ENCODE results near the gene GREB1. TPM values are rescaled to one million over a fixed set of nuclear protein-coding genes. Genes with fewer than 3 reads are reported as not detected.

GREB1 gene
- total and polyA plus RNA-seq, 2 of the 13 experiments (the other 11 are each of a cell fraction or from before 2014, with no cell fraction given): 31.3 to 61.2 TPM

GRCh38 chr2:11582862-11583752 lies 49.3 kb downstream of the GREB1 start (continued):
- TF ChIP-seq ZNF44 (CRISPR knock-in tag; IDR thresholded peaks at IDR 0.05) (0 out of 2 replicates have a peak, but pooled peaks have one; percentile 7), ZKSCAN8 (CRISPR knock-in tag; IDR thresholded peaks at IDR 0.05; ENCODE audit: borderline replicate concordance) (peak; percentile 25; the same call in 1 of the 2 replicates), FOXA3 (CRISPR knock-in tag; IDR thresholded peaks at IDR 0.05) (peak; percentile 88), KDM2A (CRISPR knock-in tag; IDR thresholded peaks at IDR 0.05; ENCODE audit: borderline replicate concordance, low read depth) (peak; percentile 54), MTF2 (CRISPR knock-in tag; IDR thresholded peaks at IDR 0.05; ENCODE audit: borderline replicate concordance) (no peak), RFX5 (IDR thresholded peaks at IDR 0.05; ENCODE audit: low read depth, low read length) (peak; percentile 94), SAFB2 (CRISPR knock-in tag; IDR thresholded peaks at IDR 0.05; ENCODE audit: borderline replicate concordance, low read depth) (no peak), ZNF567 (CRISPR knock-in tag; IDR thresholded peaks at IDR 0.05; ENCODE audit: borderline replicate concordance) (peak; percentile 83; the same call in 1 of the 2 replicates), CEBPG (CRISPR knock-in tag; IDR thresholded peaks at IDR 0.05) (0 out of 2 replicates have a peak, but pooled peaks have one; percentile 29), FOSL2 (CRISPR knock-in tag; IDR thresholded peaks at IDR 0.05) (peak; percentile 46), KLF6 (CRISPR knock-in tag; IDR thresholded peaks at IDR 0.05) (no peak), TAF1 (CRISPR knock-in tag; IDR thresholded peaks at IDR 0.05) (no peak), GFI1 (CRISPR knock-in tag; IDR thresholded peaks at IDR 0.05; ENCODE audit: borderline replicate concordance) (peak; percentile 82), SSRP1 (CRISPR knock-in tag; IDR thresholded peaks at IDR 0.05) (0 out of 2 replicates have a peak, but pooled peaks have one; percentile 4), HDAC2 (CRISPR knock-in tag; IDR thresholded peaks at IDR 0.05) (peak; percentile 50), PBX3 (CRISPR knock-in tag; IDR thresholded peaks at IDR 0.05; ENCODE audit: borderline replicate concordance) (no peak), TBX2 (CRISPR knock-in tag; IDR thresholded peaks at IDR 0.05; ENCODE audit: borderline replicate concordance) (peak; percentile 97), ELF1 (CRISPR knock-in tag; IDR thresholded peaks at IDR 0.05) (peak; percentile 55; the same call in 1 of the 2 replicates), ZNF335 (CRISPR knock-in tag; IDR thresholded peaks at IDR 0.05) (no peak), ZNF616 (CRISPR knock-in tag; IDR thresholded peaks at IDR 0.05; ENCODE audit: low read depth) (no peak), HIVEP1 (CRISPR knock-in tag; IDR thresholded peaks at IDR 0.05) (no peak), MIXL1 (CRISPR knock-in tag; IDR thresholded peaks at IDR 0.05) (peak; percentile 27; the same call in 1 of the 2 replicates), ZNF296 (CRISPR knock-in tag; conservative IDR thresholded peaks at IDR 0.05) (no peak), RBAK (CRISPR knock-in tag; IDR thresholded peaks at IDR 0.05) (no peak), ESRRA (CRISPR knock-in tag; IDR thresholded peaks at IDR 0.05; ENCODE audit: low read depth) (peak; percentile 66), SP5 (CRISPR knock-in tag; IDR thresholded peaks at IDR 0.05; ENCODE audit: borderline replicate concordance, low read depth) (peak; percentile 63; the same call in 1 of the 2 replicates)

All from HepG2 (cell line).